RKO (cell line): ENCODE results near the gene NUDT8.
"Not testable (repeated sequence)": the region's sequence is repeated elsewhere in the genome, so short reads cannot be mapped to it uniquely, and the experiment has no call there.

ENCODE experiments used
- DNase-seq: peaks from one replicate; pipeline ENCODE4 v3.0.0-alpha.2; 2016; ENCODE audit warnings: low spot score

The NUDT8 gene

DNA sequence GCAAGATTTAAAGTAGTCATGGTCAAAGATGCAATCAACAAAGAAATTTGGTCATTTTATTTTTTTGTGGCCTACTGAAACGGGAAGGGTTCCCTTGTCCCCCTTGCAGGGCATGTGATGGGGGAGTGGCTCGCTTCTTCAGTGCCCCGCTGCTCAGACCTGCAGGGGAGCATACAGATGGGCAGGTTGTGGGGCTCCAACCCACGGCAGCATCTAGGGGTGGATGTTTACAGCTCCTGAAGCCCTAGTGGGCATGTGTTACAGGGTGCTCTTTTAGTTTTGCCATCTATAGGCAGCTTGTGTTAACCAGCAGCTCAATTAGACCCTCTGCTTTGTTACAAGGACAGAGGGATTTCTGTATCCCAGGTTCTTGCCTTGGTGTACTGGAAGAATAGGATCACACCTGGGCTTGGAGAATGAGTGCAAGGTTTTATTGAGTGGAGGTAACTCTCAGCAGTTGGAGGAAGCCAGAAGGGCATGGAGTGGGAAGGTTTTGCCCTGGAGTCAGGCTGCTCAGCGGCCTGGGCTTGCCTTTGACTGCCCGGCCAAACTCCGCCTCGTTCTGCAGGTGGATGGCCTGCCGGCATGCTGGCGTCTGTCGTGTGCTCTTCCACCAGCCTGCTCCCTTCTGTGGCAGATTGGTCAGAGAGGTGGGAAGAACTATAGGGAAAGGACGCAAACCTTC, 36.7 kb downstream of the NUDT8 start:
- DNase-seq: no peak

DNA sequence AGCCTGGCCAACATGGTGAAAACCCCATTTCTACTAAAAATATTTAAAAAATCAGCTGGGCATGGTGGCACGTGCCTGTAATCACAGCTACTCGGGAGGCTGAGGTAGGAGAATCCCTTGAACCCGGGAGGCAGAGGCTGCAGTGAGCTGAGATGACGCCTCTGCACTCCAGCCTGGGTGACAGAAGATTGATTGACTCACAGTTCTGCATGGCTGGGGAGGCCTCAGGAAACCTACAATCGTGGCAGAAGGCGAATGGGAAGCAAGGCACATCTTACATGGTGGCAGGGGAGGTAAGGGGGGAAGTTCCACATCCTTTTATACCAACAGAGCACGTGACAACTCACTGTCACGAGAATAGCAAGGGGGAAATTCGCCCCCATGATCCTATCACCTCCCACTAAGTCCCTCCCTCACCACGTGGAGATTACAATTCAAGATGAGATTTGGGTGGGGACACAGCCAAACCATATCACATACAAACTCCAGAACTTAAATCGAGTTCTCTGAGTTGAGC, 40.8 kb downstream of the NUDT8 start:
- not testable (repeated sequence) for DNase-seq

DNA sequence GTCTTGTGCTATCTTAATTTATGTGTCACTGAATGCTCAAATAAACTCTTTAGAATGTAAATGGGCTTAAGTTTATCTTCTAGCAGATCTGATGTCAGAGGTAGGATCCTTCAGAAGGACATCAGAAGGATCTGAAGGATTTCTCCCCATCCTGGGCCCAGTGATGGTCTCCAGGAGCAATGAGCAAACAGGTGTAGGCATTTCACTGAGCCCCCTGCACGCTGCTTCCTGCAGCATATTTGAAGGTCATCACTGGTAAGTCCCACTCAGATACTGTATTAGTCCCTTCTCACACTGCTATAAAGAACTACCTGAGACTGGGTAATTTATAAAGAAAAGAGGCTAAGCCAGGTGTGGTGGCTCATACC, 41.6 kb downstream of the NUDT8 start:
- DNase-seq: no peak

DNA sequence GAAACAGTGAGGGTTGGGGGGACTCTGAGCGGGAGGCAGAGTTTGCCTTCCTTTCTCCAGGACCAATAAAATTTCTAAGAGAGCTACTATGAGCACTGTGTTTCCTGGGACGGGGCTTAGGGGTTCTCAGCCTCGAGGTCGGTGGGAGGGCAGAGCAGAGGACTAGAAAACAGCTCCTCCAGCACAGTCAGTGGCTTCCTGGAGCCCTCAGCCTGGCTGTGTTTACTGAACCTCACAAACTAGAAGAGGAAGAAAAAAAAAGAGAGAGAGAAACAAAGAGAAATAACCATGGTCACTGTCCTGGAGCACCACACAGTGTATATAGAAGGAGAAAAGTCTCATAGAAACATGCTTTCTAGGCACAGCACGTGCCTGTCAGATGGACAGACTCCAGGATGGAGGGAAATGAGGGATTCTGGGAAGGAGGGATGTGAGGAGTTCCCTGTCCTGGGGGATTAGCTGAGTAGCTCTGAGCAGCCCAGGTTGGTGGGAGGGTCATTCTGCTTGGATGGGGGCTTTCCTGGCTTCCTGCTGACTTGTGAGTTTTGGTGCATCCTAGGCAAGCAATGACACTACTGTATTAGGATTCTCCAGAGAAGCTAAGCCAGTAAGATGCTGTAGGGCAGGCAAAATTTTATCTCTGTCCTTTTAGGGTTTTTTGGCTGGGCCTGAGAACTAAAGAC, 43.0 kb downstream of the NUDT8 start:
- DNase-seq: no peak

DNA sequence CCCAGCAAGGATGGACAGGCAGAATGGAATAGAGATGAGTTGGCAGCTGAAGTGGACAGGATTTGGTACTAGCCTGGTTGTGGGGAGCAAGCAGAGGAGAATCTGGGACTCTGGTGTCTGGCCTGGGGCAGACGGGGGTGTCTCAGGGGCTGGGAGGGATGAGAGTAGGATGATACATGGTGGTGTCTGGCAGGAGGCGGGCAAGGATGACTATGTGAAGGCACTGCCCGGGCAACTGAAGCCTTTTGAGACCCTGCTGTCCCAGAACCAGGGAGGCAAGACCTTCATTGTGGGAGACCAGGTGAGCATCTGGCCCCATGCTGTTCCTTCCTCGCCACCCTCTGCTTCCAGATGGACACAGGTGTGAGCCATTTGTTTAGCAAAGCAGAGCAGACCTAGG, 43.8 kb downstream of the NUDT8 start:
- DNase-seq: no peak

DNA sequence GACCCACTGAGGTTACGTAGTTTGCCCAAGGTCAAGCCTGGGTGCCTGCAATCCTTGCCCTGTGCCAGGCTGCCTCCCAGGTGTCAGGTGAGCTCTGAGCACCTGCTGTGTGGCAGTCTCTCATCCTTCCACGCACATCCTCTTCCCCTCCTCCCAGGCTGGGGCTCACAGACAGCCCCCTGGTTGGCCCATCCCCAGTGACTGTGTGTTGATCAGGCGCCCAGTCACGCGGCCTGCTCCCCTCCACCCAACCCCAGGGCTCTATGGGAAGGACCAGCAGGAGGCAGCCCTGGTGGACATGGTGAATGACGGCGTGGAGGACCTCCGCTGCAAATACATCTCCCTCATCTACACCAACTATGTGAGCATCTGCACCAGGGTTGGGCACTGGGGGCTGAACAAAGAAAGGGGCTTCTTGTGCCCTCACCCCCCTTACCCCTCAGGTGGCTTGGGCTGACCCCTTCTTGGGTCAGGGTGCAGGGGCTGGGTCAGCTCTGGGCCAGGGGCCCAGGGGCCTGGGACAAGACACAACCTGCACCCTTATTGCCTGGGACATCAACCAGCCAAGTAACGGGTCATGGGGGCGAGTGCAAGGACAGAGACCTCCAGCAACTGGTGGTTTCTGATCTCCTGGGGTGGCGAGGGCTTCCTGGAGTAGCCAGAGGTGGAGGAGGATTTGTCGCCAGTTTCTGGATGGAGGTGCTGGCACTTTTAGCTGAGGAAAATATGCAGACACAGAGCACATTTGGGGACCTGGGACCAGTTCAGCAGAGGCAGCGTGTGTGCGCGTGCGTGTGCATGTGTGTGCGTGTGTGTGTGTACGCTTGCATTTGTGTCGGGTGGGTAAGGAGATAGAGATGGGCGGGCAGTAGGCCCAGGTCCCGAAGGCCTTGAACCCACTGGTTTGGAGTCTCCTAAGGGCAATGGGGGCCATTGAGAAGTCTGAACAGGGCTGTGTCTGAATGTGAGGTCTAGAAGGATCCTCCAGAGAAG, 44.6 kb downstream of the NUDT8 start:
- DNase-seq: no peak

DNA sequence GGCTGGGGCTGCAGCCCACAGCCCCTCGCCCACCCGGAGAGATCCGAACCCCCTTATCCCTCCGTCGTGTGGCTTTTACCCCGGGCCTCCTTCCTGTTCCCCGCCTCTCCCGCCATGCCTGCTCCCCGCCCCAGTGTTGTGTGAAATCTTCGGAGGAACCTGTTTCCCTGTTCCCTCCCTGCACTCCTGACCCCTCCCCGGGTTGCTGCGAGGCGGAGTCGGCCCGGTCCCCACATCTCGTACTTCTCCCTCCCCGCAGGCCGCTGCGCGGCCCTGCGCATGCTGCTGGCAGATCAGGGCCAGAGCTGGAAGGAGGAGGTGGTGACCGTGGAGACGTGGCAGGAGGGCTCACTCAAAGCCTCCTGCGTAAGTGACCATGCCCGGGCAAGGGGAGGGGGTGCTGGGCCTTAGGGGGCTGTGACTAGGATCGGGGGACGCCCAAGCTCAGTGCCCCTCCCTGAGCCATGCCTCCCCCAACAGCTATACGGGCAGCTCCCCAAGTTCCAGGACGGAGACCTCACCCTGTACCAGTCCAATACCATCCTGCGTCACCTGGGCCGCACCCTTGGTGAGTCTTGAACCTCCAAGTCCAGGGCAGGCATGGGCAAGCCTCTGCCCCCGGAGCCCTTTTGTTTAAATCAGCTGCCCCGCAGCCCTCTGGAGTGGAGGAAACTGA, 45.4 kb downstream of the NUDT8 start:
- DNase-seq: peak; percentile 57

DNA sequence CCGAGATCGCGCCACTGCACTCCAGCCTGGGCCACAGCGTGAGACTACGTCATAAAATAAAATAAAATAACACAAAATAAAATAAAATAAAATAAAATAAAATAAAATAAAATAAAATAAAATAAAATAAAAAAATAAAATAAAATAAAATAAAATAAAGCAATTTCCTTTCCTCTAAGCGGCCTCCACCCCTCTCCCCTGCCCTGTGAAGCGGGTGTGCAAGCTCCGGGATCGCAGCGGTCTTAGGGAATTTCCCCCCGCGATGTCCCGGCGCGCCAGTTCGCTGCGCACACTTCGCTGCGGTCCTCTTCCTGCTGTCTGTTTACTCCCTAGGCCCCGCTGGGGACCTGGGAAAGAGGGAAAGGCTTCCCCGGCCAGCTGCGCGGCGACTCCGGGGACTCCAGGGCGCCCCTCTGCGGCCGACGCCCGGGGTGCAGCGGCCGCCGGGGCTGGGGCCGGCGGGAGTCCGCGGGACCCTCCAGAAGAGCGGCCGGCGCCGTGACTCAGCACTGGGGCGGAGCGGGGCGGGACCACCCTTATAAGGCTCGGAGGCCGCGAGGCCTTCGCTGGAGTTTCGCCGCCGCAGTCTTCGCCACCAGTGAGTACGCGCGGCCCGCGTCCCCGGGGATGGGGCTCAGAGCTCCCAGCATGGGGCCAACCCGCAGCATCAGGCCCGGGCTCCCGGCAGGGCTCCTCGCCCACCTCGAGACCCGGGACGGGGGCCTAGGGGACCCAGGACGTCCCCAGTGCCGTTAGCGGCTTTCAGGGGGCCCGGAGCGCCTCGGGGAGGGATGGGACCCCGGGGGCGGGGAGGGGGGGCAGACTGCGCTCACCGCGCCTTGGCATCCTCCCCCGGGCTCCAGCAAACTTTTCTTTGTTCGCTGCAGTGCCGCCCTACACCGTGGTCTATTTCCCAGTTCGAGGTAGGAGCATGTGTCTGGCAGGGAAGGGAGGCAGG, 46.2 kb downstream of the NUDT8 start, which contains the start of gene GSTP1:
GSTP1 (plus strand) TSS at position 566 of the 958 bp plus-strand sequence; CDS start at position 598, 32 bp downstream.
- DNase-seq: peak; percentile 92

DNA sequence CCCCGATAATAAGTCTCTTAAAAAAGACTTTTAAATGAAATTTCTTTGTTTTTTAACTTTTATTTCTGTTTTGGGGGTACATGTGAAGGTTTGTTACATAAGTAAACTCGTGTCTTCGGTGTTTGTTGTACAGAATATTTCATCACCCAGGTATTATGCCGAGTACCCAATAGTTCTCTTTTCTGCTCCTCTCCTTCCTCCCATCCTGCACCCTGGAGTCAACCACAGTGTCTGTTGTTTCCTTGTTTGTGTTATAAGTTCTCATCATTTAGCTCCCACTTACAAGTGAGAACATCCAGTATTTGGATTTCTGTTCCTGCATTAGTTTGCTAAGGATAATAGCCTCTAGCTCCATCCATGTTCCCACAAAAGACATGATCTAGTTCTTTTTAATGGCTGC, 47.7 kb downstream of the NUDT8 start:
- DNase-seq: no peak

DNA sequence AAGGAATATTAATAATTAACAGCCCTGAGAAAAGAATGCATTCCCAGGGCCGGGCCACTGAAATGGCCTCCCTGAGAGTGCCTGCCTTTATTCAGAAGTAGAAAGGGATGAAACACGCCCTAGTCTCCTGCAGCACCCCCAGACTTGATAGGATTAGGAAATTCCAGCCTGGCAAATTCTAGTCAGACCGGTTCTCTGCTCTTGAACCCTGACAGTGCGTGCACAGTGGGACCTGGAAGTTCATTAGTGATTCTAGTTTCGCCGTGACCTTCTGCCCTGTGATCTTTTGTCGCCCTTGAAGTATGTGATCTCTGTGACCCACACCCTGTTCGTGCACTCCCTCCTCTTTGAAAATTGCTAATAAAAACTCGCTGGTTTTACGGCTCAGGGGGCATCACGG, 48.3 kb downstream of the NUDT8 start:
- no peak for DNase-seq

DNA sequence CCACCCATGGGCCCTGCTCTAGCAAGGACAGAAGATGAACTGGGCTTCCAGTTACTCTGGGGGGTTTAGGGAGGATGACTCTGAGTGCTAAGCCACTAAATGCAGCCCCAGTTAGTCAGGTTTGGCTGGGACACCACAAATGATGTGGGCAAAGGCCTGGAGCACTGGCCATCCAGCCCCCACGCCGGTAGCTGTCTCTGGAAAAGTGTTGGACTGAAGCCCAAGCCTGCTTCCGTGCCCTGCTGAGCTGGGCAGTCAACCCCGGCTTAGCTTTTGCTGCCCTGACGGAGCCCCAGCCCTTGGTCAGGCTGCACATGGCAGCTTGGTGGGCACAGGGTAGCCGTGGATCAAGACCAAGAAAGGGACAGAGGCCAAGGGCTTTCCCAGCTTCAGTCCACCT, 51.8 kb downstream of the NUDT8 start:
- DNase-seq: no peak
